ENCODE measurements around the gene PYCR2. TPM values are rescaled to one million over a fixed set of nuclear protein-coding genes. Genes with fewer than 3 reads are reported as not detected.

Gene PYCR2
- total and polyA plus RNA-seq, 7 donors: 31.0 to 74.4 (median 34.9) TPM

DNA sequence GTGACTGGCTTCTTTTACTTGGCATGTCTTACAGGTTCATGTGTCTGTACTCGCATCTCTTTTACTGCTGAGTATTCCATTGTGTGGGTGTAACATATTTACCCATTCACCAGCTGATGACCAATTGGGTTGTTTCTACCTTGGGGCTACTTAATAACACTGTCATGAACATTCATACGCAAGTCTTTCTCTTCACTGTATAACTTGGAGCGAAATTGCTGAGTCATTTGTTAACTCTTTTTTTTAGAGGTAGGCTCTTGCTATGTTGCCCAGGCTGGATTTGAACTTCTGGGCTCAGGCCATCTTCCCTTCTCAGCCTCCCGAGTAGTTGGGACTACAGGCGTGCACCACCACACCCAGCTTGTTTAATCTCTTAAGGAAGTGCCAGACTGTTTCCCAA lies 6.5 kb downstream of the PYCR2 start:
- no peak for DNase-seq
- H3K27me3 ChIP-seq: no peaks in the 10 kb centered on the region
- TF ChIP-seq, protein P1, sequence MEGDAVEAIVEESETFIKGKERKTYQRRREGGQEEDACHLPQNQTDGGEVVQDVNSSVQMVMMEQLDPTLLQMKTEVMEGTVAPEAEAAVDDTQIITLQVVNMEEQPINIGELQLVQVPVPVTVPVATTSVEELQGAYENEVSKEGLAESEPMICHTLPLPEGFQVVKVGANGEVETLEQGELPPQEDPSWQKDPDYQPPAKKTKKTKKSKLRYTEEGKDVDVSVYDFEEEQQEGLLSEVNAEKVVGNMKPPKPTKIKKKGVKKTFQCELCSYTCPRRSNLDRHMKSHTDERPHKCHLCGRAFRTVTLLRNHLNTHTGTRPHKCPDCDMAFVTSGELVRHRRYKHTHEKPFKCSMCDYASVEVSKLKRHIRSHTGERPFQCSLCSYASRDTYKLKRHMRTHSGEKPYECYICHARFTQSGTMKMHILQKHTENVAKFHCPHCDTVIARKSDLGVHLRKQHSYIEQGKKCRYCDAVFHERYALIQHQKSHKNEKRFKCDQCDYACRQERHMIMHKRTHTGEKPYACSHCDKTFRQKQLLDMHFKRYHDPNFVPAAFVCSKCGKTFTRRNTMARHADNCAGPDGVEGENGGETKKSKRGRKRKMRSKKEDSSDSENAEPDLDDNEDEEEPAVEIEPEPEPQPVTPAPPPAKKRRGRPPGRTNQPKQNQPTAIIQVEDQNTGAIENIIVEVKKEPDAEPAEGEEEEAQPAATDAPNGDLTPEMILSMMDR (IDR thresholded peaks at IDR 0.05): no peak
- no peak for TF ChIP-seq EP300 (IDR thresholded peaks at IDR 0.05)
- no peak for TF ChIP-seq POLR2A (IDR thresholded peaks at IDR 0.05)
- no peak for TF ChIP-seq POLR2AphosphoS5 (IDR thresholded peaks at IDR 0.05)
- 83 to 89% methylated on average over 5 of the region's 5 CpGs for WGBS, 2 donors
- H3K9me3 ChIP-seq: no peaks in the 10 kb centered on the region
- H3K4me1 ChIP-seq: peaks cover 0 to 23% (median 20%) of the 10 kb centered on the region in 4 donors
- H3K27ac ChIP-seq: no peak overlapping the region
- no peak overlapping the region for H3K4me3 ChIP-seq
- intact Hi-C loops (cut with DNase I): no loop called here
- H3K36me3 ChIP-seq: peaks cover 0 to 55% (median 12%) of the 10 kb centered on the region in 4 donors

DNA sequence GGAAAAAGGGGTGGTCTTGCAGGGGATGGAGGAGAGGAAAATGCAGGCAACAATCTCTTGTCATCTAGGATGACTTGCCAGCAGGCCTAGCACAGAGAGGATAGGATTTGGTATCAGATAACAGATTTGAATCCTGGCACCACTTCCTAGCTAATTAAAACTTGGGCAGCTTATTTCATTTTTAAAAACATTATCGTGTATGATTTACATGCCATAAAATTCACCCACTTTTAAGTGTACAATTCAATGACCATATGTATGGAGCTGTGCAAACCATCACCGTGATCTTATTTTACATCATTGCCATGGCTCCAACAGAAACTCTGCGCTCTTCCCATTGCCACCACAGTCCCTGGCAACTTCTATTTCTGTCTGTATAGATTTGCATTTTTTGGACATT lies 6.9 kb downstream of the PYCR2 start:
- intact Hi-C loops (cut with DNase I): no loop called here
- 91 to 97% methylated on average over 3 of the region's 3 CpGs for WGBS, 2 donors
- Histone ChIP-seq H3K36me3 (peaks cover 0 to 52% (median 10%) of the 10 kb centered on the region in 4 donors), H3K4me1 (peaks cover 0 to 18% (median 16%) of the 10 kb centered on the region in 4 donors), H3K4me3 (no peak overlapping the region), H3K27me3 (no peaks in the 10 kb centered on the region), H3K9me3 (no peaks in the 10 kb centered on the region), H3K27ac (no peak overlapping the region)
- no peak for TF ChIP-seq POLR2A (IDR thresholded peaks at IDR 0.05)
- TF ChIP-seq POLR2AphosphoS5 (IDR thresholded peaks at IDR 0.05): no peak
- TF ChIP-seq, protein P1 (IDR thresholded peaks at IDR 0.05): no peak
- TF ChIP-seq EP300 (IDR thresholded peaks at IDR 0.05): no peak
- DNase-seq: no peak

DNA sequence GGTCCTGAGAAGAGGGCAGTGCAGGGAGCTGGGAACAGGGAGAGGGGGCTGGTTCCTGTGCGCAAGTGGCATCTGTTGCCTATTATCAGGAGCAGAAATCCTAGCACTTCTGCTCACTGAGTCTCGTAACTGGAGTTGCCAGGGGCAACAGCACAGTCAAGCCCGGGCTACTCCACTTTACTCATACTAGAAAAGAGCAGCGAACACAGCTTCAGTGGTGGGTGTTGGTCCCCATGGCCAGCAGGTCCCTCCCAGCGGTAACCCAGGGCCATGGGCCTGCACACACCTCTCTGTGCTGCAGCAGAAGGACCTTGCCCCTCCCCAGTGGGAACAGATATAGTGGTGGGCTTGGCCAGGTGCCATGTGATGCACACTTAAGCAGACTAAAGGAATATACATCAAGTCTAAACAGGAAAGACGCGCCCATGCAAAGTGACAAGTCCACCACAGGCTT lies 8.5 kb downstream of the PYCR2 start:
- Histone ChIP-seq H3K36me3 (peaks cover 0 to 39% (median 2%) of the 10 kb centered on the region in 4 donors), H3K27ac (no peak overlapping the region), H3K9me3 (no peaks in the 10 kb centered on the region), H3K4me1 (peaks cover 0 to 24% (median 22%) of the 10 kb centered on the region in 4 donors), H3K27me3 (no peaks in the 10 kb centered on the region), H3K4me3 (no peak overlapping the region)
- intact Hi-C loops (cut with DNase I): no loop called here
- WGBS, 2 donors: 89% methylated on average over 7 of the region's 7 CpGs
- no peak for TF ChIP-seq POLR2AphosphoS5 (IDR thresholded peaks at IDR 0.05)
- TF ChIP-seq, protein P1 (IDR thresholded peaks at IDR 0.05): no peak
- no peak for TF ChIP-seq EP300 (IDR thresholded peaks at IDR 0.05)
- TF ChIP-seq POLR2A (IDR thresholded peaks at IDR 0.05): no peak
- no peak for DNase-seq

DNA sequence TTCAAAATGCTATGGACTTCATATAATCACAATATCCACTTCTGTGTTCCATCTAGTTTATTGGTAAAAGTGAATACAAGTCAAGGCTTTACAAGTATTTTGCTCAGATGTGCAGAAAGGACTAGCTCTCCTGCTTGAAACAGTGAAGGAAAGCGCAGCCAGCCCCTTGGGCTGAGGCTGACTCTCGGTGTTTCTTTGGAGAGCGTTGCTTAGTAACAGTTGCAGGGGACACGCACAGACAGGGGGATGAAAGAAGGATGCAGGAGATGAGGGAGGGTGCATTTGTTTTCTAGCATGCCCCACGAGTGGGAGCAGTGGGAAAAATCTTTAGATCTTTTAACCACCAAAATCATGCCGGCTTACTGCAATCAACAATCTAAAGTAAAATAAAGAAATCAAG lies 9.1 kb downstream of the PYCR2 start:
- no peaks in the 10 kb centered on the region for H3K27me3 ChIP-seq
- no peak for DNase-seq
- H3K9me3 ChIP-seq: no peaks in the 10 kb centered on the region
- intact Hi-C loops (cut with DNase I): no loop called here
- H3K27ac ChIP-seq: no peak overlapping the region
- H3K36me3 ChIP-seq: peaks cover 0 to 39% (median 2%) of the 10 kb centered on the region in 4 donors
- H3K4me3 ChIP-seq: no peak overlapping the region
- WGBS, 2 donors: 93 to 94% methylated on average over 6 of the region's 6 CpGs
- no peak for TF ChIP-seq POLR2AphosphoS5 (IDR thresholded peaks at IDR 0.05)
- peaks cover 0 to 18% (median 16%) of the 10 kb centered on the region in 4 donors for H3K4me1 ChIP-seq

DNA sequence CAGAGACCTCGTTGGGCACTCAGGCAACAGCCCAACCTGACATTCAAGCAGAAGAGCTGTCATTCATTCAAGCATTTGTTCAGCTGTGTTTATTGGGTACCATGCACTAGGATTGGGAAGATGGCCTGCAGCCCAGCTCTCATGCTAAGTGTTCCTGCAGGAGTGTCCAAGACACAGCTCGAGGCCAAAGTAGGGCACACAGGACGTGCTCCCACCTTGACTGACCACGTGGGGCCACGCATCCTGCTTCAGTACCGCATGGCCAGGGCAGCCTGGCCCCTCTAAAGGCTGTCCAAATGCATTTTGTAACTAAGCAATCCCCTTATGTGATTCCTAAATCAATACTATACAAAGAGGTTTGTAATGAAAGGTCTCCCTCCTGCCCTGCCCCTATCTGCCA lies 9.7 kb downstream of the PYCR2 start:
- intact Hi-C loops (cut with DNase I): no loop called here
- no peak for DNase-seq
- WGBS, 2 donors: 93% methylated on average over 6 of the region's 6 CpGs
- H3K27ac ChIP-seq: no peak overlapping the region
- peaks cover 0 to 12% (median 11%) of the 10 kb centered on the region in 4 donors for H3K4me1 ChIP-seq
- TF ChIP-seq, protein P1 (IDR thresholded peaks at IDR 0.05): no peak
- no peak for TF ChIP-seq POLR2AphosphoS5 (IDR thresholded peaks at IDR 0.05)
- TF ChIP-seq EP300 (IDR thresholded peaks at IDR 0.05): no peak
- no peak for TF ChIP-seq POLR2A (IDR thresholded peaks at IDR 0.05)
- no peaks in the 10 kb centered on the region for H3K9me3 ChIP-seq
- H3K27me3 ChIP-seq: no peaks in the 10 kb centered on the region
- H3K4me3 ChIP-seq: no peak overlapping the region
- H3K36me3 ChIP-seq: peaks cover 0 to 39% (median 2%) of the 10 kb centered on the region in 4 donors
